ENCODE results near the gene PPP1R11. TPM values are rescaled to one million over a fixed set of nuclear protein-coding genes. Genes with fewer than 3 reads are reported as not detected.
"Not testable (repeated sequence)": the region's sequence is repeated elsewhere in the genome, so short reads cannot be mapped to it uniquely, and the experiment has no call there.

The PPP1R11 gene
- polyA plus RNA-seq, 3 donors = 49.3 to 107 (median 67.7) TPM

- Mint-ChIP-seq H3K36me3 (peaks cover 14 to 17% of the 10 kb centered on the region in 2 donors), H3K4me1 (peaks cover 15% of the 10 kb centered on the region), H3K9me3 (no peaks in the 10 kb centered on the region), H3K4me3 (no peak overlapping the region), H3K27ac (peak overlapping the region in 2 of 7 donors; percentile 8 to 37), H3K27me3 (ENCODE audit: low read depth in 3 of 3) (peaks cover 0 to 1% (median 1%) of the 10 kb centered on the region in 3 donors)
- no peaks in the 10 kb centered on the region for H3K27me3 ChIP-seq (ENCODE audit: control insufficient read depth in 2 of 2, insufficient read depth in 2 of 2, low read length in 2 of 2)
- no peak for DNase-seq
- H3K79me2 ChIP-seq (ENCODE audit: insufficient read depth, low read length) = no peaks in the 10 kb centered on the region
- intact Hi-C loops (cut with micrococcal nuclease) = no loop called here
- no peak overlapping the region for H3K4me2 ChIP-seq (replicated peaks; ENCODE audit: extremely low read depth, low read length, poor library complexity, severe bottlenecking)
- TF ChIP-seq CTCF (IDR thresholded peaks at IDR 0.05) = no peak
- H3K9ac ChIP-seq (ENCODE audit: insufficient read depth, low read length, poor library complexity, severe bottlenecking) = no peak overlapping the region
- no peak overlapping the region for H2AFZ ChIP-seq (ENCODE audit: insufficient read depth, low read depth, low read length, poor library complexity, severe bottlenecking)
- no peaks in the 10 kb centered on the region for H4K20me1 ChIP-seq (ENCODE audit: insufficient read depth, low read length)
- H3K9me3 ChIP-seq (replicated peaks in 1 of 2; ENCODE audit: control insufficient read depth in 1 of 2, insufficient read depth in 1 of 2, low read length in 2 of 2) = no peaks in the 10 kb centered on the region
- H3K4me3 ChIP-seq (replicated peaks in 1 of 3; ENCODE audit: low read depth in 2 of 3, low read length in 3 of 3) = no peak overlapping the region
- H3K4me1 ChIP-seq (ENCODE audit: control insufficient read depth in 1 of 2, insufficient read depth in 2 of 2, low read length in 2 of 2) = peaks cover 10 to 12% of the 10 kb centered on the region in 2 donors
- WGBS (ENCODE audit: insufficient coverage) = no CpG with 5 or more reads among the region's 1 CpG
- H3K27ac ChIP-seq (ENCODE audit: low read depth in 1 of 2, low read length in 2 of 2) = no peak overlapping the region
- no peaks in the 10 kb centered on the region for H3K36me3 ChIP-seq (replicated peaks in 1 of 2; ENCODE audit: control insufficient read depth in 1 of 2, insufficient read depth in 2 of 2, low read length in 2 of 2)
These were observed 46.4 kb upstream of the PPP1R11 start for GRCh38 chr6:30020626-30021025.

- Histone ChIP-seq H3K4me1 (ENCODE audit: control insufficient read depth in 1 of 2, insufficient read depth in 2 of 2, low read length in 2 of 2) (peaks cover 10 to 12% of the 10 kb centered on the region in 2 donors), H3K9ac (ENCODE audit: insufficient read depth, low read length, poor library complexity, severe bottlenecking) (no peak overlapping the region), H3K27me3 (ENCODE audit: control insufficient read depth in 2 of 2, insufficient read depth in 2 of 2, low read length in 2 of 2) (no peaks in the 10 kb centered on the region), H3K9me3 (replicated peaks in 1 of 2; ENCODE audit: control insufficient read depth in 1 of 2, insufficient read depth in 1 of 2, low read length in 2 of 2) (no peaks in the 10 kb centered on the region), H4K20me1 (ENCODE audit: insufficient read depth, low read length) (no peaks in the 10 kb centered on the region), H3K4me2 (replicated peaks; ENCODE audit: extremely low read depth, low read length, poor library complexity, severe bottlenecking) (no peak overlapping the region), H3K27ac (ENCODE audit: low read depth in 1 of 2, low read length in 2 of 2) (no peak overlapping the region), H3K4me3 (replicated peaks in 1 of 3; ENCODE audit: low read depth in 2 of 3, low read length in 3 of 3) (no peak overlapping the region), H3K79me2 (ENCODE audit: insufficient read depth, low read length) (no peaks in the 10 kb centered on the region), H3K36me3 (replicated peaks in 1 of 2; ENCODE audit: control insufficient read depth in 1 of 2, insufficient read depth in 2 of 2, low read length in 2 of 2) (no peaks in the 10 kb centered on the region), H2AFZ (ENCODE audit: insufficient read depth, low read depth, low read length, poor library complexity, severe bottlenecking) (no peak overlapping the region)
- no peak for DNase-seq
- no peak overlapping the region for H3K4me3 Mint-ChIP-seq
- intact Hi-C loops (cut with micrococcal nuclease) = no loop called here
- peaks cover 0 to 1% (median 1%) of the 10 kb centered on the region in 3 donors for H3K27me3 Mint-ChIP-seq (ENCODE audit: low read depth in 3 of 3)
- TF ChIP-seq CTCF (IDR thresholded peaks at IDR 0.05) = no peak
- WGBS (ENCODE audit: insufficient coverage) = no CpG with 5 or more reads among the region's 3 CpGs
- H3K9me3 Mint-ChIP-seq = no peaks in the 10 kb centered on the region
- H3K4me1 Mint-ChIP-seq = peaks cover 15% of the 10 kb centered on the region
- H3K36me3 Mint-ChIP-seq = peaks cover 9 to 19% of the 10 kb centered on the region in 2 donors
- no peak overlapping the region for H3K27ac Mint-ChIP-seq
These were observed 44.8 kb upstream of the PPP1R11 start for GRCh38 chr6:30022189-30022588.

GRCh38 chr6:30022712-30023111 is 44.3 kb upstream of the PPP1R11 start:
- peaks cover 9 to 19% of the 10 kb centered on the region in 2 donors for H3K36me3 Mint-ChIP-seq

More at GRCh38 chr6:30022712-30023111, 44.3 kb upstream of the PPP1R11 start:
- H3K79me2 ChIP-seq (ENCODE audit: insufficient read depth, low read length); H2AFZ ChIP-seq (ENCODE audit: insufficient read depth, low read depth, low read length, poor library complexity, severe bottlenecking); H3K27me3 ChIP-seq (ENCODE audit: control insufficient read depth in 2 of 2, insufficient read depth in 2 of 2, low read length in 2 of 2); H3K9ac ChIP-seq (ENCODE audit: insufficient read depth, low read length, poor library complexity, severe bottlenecking); H3K36me3 ChIP-seq (replicated peaks in 1 of 2; ENCODE audit: control insufficient read depth in 1 of 2, insufficient read depth in 2 of 2, low read length in 2 of 2); H3K27ac Mint-ChIP-seq; H3K27ac ChIP-seq (ENCODE audit: low read depth in 1 of 2, low read length in 2 of 2); DNase-seq; intact Hi-C loops (cut with micrococcal nuclease); H3K4me3 ChIP-seq (replicated peaks in 1 of 3; ENCODE audit: low read depth in 2 of 3, low read length in 3 of 3); H3K27me3 Mint-ChIP-seq (ENCODE audit: low read depth in 3 of 3); H3K4me3 Mint-ChIP-seq; H3K9me3 Mint-ChIP-seq; H3K4me2 ChIP-seq (replicated peaks; ENCODE audit: extremely low read depth, low read length, poor library complexity, severe bottlenecking); H3K9me3 ChIP-seq (replicated peaks in 1 of 2; ENCODE audit: control insufficient read depth in 1 of 2, insufficient read depth in 1 of 2, low read length in 2 of 2); H4K20me1 ChIP-seq (ENCODE audit: insufficient read depth, low read length): not testable (repeated sequence)
- H3K4me1 ChIP-seq (ENCODE audit: control insufficient read depth in 1 of 2, insufficient read depth in 2 of 2, low read length in 2 of 2) = peaks cover 10 to 12% of the 10 kb centered on the region in 2 donors
- peaks cover 15% of the 10 kb centered on the region for H3K4me1 Mint-ChIP-seq
